IMR-90 (cell line): ENCODE data around the gene TAP2. TPM values are rescaled to one million over a fixed set of nuclear protein-coding genes. Genes with fewer than 3 reads are reported as not detected.

Source experiments
- ATAC-seq: fragments of 200-7000 bp; cut with Tn5 transposase; 2 replicates; pipeline ENCODE4 v1.9.1; 2020; ENCODE audit warnings: low read depth, mild to moderate bottlenecking, moderate library complexity
- BruUV-seq: library from RNA; stranded (reverse); fragments of 400-500 nt; replicated peaks from 2 replicates; lab custom pipeline; 2021; lab: Mats Ljungman, UMichigan
- CTCF ChIA-PET: fragments of 300-600 bp; formaldehyde crosslinking; extraction: SDS; loops from one replicate; lab custom pipeline; 2021; ENCODE audit warnings: antibody characterized with exemption; lab: Yijun Ruan, JAX
- POLR2A ChIA-PET: fragments of 300-600 bp; sonication (Branson Sonifier 250); formaldehyde crosslinking; loops from one replicate; lab custom pipeline; 2022; ENCODE audit warnings: antibody characterized with exemption; ENCODE audit not compliant: unreplicated experiment; lab: Charles Lee
- DNase-seq: peaks from one replicate; pipeline ENCODE4 v3.0.0; 2013
- H2AFZ ChIP-seq: replicated peaks from 2 replicates; pipeline ENCODE3; 2013; ENCODE audit warnings: low read length, mild to moderate bottlenecking; ENCODE audit not compliant: poor library complexity
- H2AK5ac ChIP-seq: 2 replicates; pipeline ENCODE4 v1.6.1; 2013; ENCODE audit warnings: low read depth, low read length, inconsistent platforms
- H2AK9ac ChIP-seq: replicated peaks from 2 replicates; pipeline ENCODE3; 2013; ENCODE audit warnings: mild to moderate bottlenecking, low read depth, low read length, moderate library complexity; ENCODE audit not compliant: poor library complexity
- H2BK120ac ChIP-seq: 2 replicates; pipeline ENCODE4 v1.6.1; 2013; ENCODE audit warnings: low read depth, low read length, inconsistent platforms
- H2BK15ac ChIP-seq: 3 replicates; pipeline ENCODE4 v1.6.1; 2013; ENCODE audit warnings: low read depth, low read length, inconsistent platforms
- H2BK20ac ChIP-seq: 2 replicates; pipeline ENCODE4 v1.6.1; 2013; ENCODE audit warnings: low read depth, mild to moderate bottlenecking, inconsistent platforms, low read length, moderate library complexity
- H2BK5ac ChIP-seq: 2 replicates; pipeline ENCODE4 v1.6.1; 2013; ENCODE audit warnings: mild to moderate bottlenecking, low read depth, low read length, inconsistent platforms; ENCODE audit not compliant: poor library complexity, severe bottlenecking
- H3K14ac ChIP-seq: replicated peaks from 2 replicates; pipeline ENCODE4 v1.6.1; 2013; ENCODE audit warnings: low read depth, low read length, inconsistent platforms
- H3K18ac ChIP-seq: 2 replicates; pipeline ENCODE4 v1.6.1; 2013; ENCODE audit warnings: low read depth, low read length, control low read depth
- H3K23ac ChIP-seq: 2 replicates; pipeline ENCODE4 v1.6.1; 2013; ENCODE audit warnings: low read depth, low read length, inconsistent platforms
- H3K27ac ChIP-seq: 2 replicates; pipeline ENCODE4 v1.5.1; 2013; ENCODE audit warnings: mild to moderate bottlenecking, control low read depth, low read length; ENCODE audit not compliant: insufficient read depth
- H3K27me3 ChIP-seq: 2 replicates; pipeline ENCODE4 v1.6.1; 2013; ENCODE audit warnings: low read length; ENCODE audit not compliant: control insufficient read depth, insufficient read depth
- H3K36me3 ChIP-seq: 2 replicates; pipeline ENCODE4 v1.6.1; 2013; ENCODE audit warnings: low read length, mixed read lengths; ENCODE audit not compliant: control insufficient read depth, insufficient read depth
- H3K4ac ChIP-seq: 2 replicates; pipeline ENCODE4 v1.6.1; 2013; ENCODE audit warnings: low read depth, low read length, inconsistent platforms
- H3K4me1 ChIP-seq: 2 replicates; pipeline ENCODE4 v1.6.1; 2013; ENCODE audit warnings: low read length, mixed read lengths; ENCODE audit not compliant: control insufficient read depth, insufficient read depth
- H3K4me2 ChIP-seq: 2 replicates; pipeline ENCODE4 v1.6.1; 2013; ENCODE audit warnings: low read depth, mild to moderate bottlenecking, control low read depth, low read length, moderate library complexity
- H3K4me3 ChIP-seq: 2 replicates; pipeline ENCODE4 v1.5.1; 2013; ENCODE audit warnings: low read depth, mild to moderate bottlenecking, control low read depth, low read length, moderate library complexity; ENCODE audit not compliant: insufficient read depth
- H3K56ac ChIP-seq: 2 replicates; pipeline ENCODE4 v1.6.1; 2013; ENCODE audit warnings: low read length, inconsistent platforms; ENCODE audit not compliant: insufficient read depth; ENCODE audit errors: extremely low read depth
- H3K79me1 ChIP-seq, 2 experiments: 2 replicates each; pipeline ENCODE4 v1.6.1; 2013; ENCODE audit warnings: low read length in 2 of 2, inconsistent platforms in 1 of 2, low read depth in 1 of 2
- H3K9ac ChIP-seq: 2 replicates; pipeline ENCODE4 v1.6.1; 2013; ENCODE audit warnings: low read depth, low read length, control low read depth
- H3K9me1 ChIP-seq: 2 replicates; pipeline ENCODE4 v1.6.1; 2013; ENCODE audit warnings: low read length, inconsistent platforms; ENCODE audit not compliant: insufficient read depth
- H3K9me3 ChIP-seq: 2 replicates; pipeline ENCODE4 v1.6.1; 2013; ENCODE audit warnings: low read length; ENCODE audit not compliant: control insufficient read depth, insufficient read depth
- H4K20me1 ChIP-seq: 2 replicates; pipeline ENCODE4 v1.6.1; 2013; ENCODE audit warnings: low read length, inconsistent platforms; ENCODE audit not compliant: insufficient read depth
- H4K5ac ChIP-seq: 2 replicates; pipeline ENCODE4 v1.6.1; 2013; ENCODE audit warnings: mild to moderate bottlenecking, low read depth, low read length, control low read depth
- H4K8ac ChIP-seq, 2 experiments: 2 replicates each; pipeline ENCODE4 v1.6.1; 2013; ENCODE audit warnings: low read depth in 2 of 2, low read length in 2 of 2, control low read depth in 1 of 2, inconsistent platforms in 1 of 2
- H4K91ac ChIP-seq: 2 replicates; pipeline ENCODE4 v1.6.1; 2013; ENCODE audit warnings: low read depth, low read length, inconsistent platforms; ENCODE audit not compliant: insufficient read depth
- CEBPB ChIP-seq: IDR thresholded peaks from 2 replicates; pipeline ENCODE4 v1.6.1; 2012; ENCODE audit warnings: low read depth, low read length, improper control_type of control experiment
- CTCF ChIP-seq: conservative IDR thresholded peaks from 2 replicates; pipeline ENCODE4 v1.5.1; 2012; ENCODE audit warnings: mild to moderate bottlenecking, low read depth, low read length, improper control_type of control experiment
- FOS ChIP-seq: fragments of 150-350 bp; IDR thresholded peaks from 2 replicates; pipeline ENCODE4 v1.6.1; 2016; ENCODE audit warnings: low read depth, low read length
- MAFK ChIP-seq: IDR thresholded peaks from 2 replicates; pipeline ENCODE4 v1.6.1; 2012; ENCODE audit warnings: low read depth, low read length, improper control_type of control experiment
- MXI1 ChIP-seq: IDR thresholded peaks from 2 replicates; pipeline ENCODE4 v1.6.1; 2012; ENCODE audit warnings: low read depth, mild to moderate bottlenecking, low read length, moderate library complexity, borderline replicate concordance
- RFX5 ChIP-seq: IDR thresholded peaks from 2 replicates; pipeline ENCODE4 v1.8.0; 2012; ENCODE audit warnings: low read depth, mild to moderate bottlenecking, low read length, moderate library complexity
- WGBS, 2 experiments: methylation state at CpG; one replicate each; pipeline versions ENCODE4 v1.1.5 to v1.1.7; 2013; ENCODE audit warnings: missing lambda C conversion rate in 2 of 2; ENCODE audit not compliant: insufficient read length in 1 of 2; ENCODE audit errors: extremely low coverage in 2 of 2; 5-methylcytosine and 5-hydroxymethylcytosine counted together
- dilution Hi-C: fragments of 300-500 bp; cut with HindIII; formaldehyde crosslinking; loops from one replicate; pipeline ENCODE4 v1.14.3; 2018; ENCODE audit warnings: low sequenced_read_pairs; ENCODE audit not compliant: unreplicated experiment
- in situ Hi-C: fragments of 300-500 bp; cut with MboI; formaldehyde crosslinking; loops from 3 replicates; pipeline ENCODE4 v1.14.3; 2019; ENCODE audit warnings: low sequenced_read_pairs, inconsistent platforms, mixed read lengths
- intact Hi-C: fragments of 100-400 bp; cut with micrococcal nuclease; formaldehyde crosslinking; loops from 2 replicates; pipeline ENCODE4 v1.10.0; 2022
- polyA plus RNA-seq, 3 experiments: library from polyadenylated mRNA; depleted of rRNA; stranded (reverse); fragments of >200 nt; gene quantifications; 2 replicates each; pipeline ENCODE4 v1.2.3, GENCODE V29; 2012; ENCODE audit warnings: low replicate concordance in 1 of 3
- total RNA-seq: library from RNA; depleted of rRNA; stranded (reverse); fragments of >200 nt; gene quantifications from 2 replicates; pipeline ENCODE4 v1.2.3, GENCODE V29; 2012
- TF ChIP-seq, protein P1 (sequence below): fragments of 150-350 bp; IDR thresholded peaks from 2 replicates; pipeline ENCODE4 v1.6.1; 2017; ENCODE audit warnings: mild to moderate bottlenecking, antibody characterized with exemption, low read length, low read depth

TAP2 gene
- total and polyA plus RNA-seq, 2 of the 4 experiments (the other 2 are of a cell fraction), result 6.6 to 11.4 TPM

- H3K18ac ChIP-seq, result no peak overlapping the region
- no peak overlapping the region for H2BK15ac ChIP-seq
- no peak overlapping the region for H2BK5ac ChIP-seq
- H3K56ac ChIP-seq, result no peak overlapping the region
- no peak overlapping the region for H3K4ac ChIP-seq
- no TSS peak for BruUV-seq
- TF ChIP-seq RFX5 (no peak), FOS (no peak), MAFK (no peak), MXI1 (no peak), CEBPB (no peak), CTCF (no peak)
- TF ChIP-seq, protein P1, sequence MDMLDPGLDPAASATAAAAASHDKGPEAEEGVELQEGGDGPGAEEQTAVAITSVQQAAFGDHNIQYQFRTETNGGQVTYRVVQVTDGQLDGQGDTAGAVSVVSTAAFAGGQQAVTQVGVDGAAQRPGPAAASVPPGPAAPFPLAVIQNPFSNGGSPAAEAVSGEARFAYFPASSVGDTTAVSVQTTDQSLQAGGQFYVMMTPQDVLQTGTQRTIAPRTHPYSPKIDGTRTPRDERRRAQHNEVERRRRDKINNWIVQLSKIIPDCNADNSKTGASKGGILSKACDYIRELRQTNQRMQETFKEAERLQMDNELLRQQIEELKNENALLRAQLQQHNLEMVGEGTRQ, result no peak
- no peak overlapping the region for H4K5ac ChIP-seq
- peaks cover 0 to 28% of the 10 kb centered on the region in 2 experiments; a peak in 2 of 4 replicates for H3K79me1 ChIP-seq
- dilution Hi-C loops (no loop called here), in situ Hi-C loops (no loop called here), intact Hi-C loops (loop anchor here (1.0 to 2.0 kb wide), 2 partner anchors 9 to 128 kb away; partner anchors contain the start of gene PSMB9)
- no peak overlapping the region for H3K23ac ChIP-seq
- 100% methylated on average over 1 of the region's 19 CpGs; no CpG with 5 or more reads in 1 of the 2 experiments for WGBS, 2 experiments
- H3K9me3 ChIP-seq, result no peaks in the 10 kb centered on the region
- no peak overlapping the region for H4K91ac ChIP-seq
- no peak for ATAC-seq
- peak overlapping the region; percentile 94 for H2AFZ ChIP-seq
- no peak overlapping the region for H3K27ac ChIP-seq
- peaks cover 26% of the 10 kb centered on the region for H3K36me3 ChIP-seq
- no peak overlapping the region for H4K8ac ChIP-seq
- H3K4me1 ChIP-seq, result 0 out of 2 replicates have a peak, but pooled peaks cover 2% of the 10 kb centered on the region
- no peak overlapping the region for H3K14ac ChIP-seq
- no peak overlapping the region for H2AK5ac ChIP-seq
- no peak overlapping the region for H2BK120ac ChIP-seq
- H3K4me2 ChIP-seq, result peak overlapping the region; percentile 32; the same call in 1 of the 2 replicates
- ChIA-PET POLR2A (no interaction called here), CTCF (interaction anchor here (0.9 to 2.5 kb wide), 2 partner anchors 9 to 23 kb away, joined by 3 to 8 read pairs; partner anchors contain the start of genes PSMB9 and TAP1)
- no peaks in the 10 kb centered on the region for H3K27me3 ChIP-seq
- peak overlapping the region; percentile 73; the same call in 1 of the 2 replicates for H3K4me3 ChIP-seq
- H2BK20ac ChIP-seq, result no peak overlapping the region
- peak overlapping the region; percentile 29 for H2AK9ac ChIP-seq
- H3K9ac ChIP-seq, result no peak overlapping the region
- no peak for DNase-seq
- H3K9me1 ChIP-seq, result peaks cover 12% of the 10 kb centered on the region; the same call in 1 of the 2 replicates
- no peaks in the 10 kb centered on the region for H4K20me1 ChIP-seq
These were observed 6.4 kb upstream of the TAP2 start for GRCh38 chr6:32844839-32845383.
